K562 (cell line): ENCODE results near the gene ARHGAP25. TPM values are rescaled to one million over a fixed set of nuclear protein-coding genes. Genes with fewer than 3 reads are reported as not detected.

Experiments used
- CHD4 ChIP-seq: fragments of 200-600 bp; sonication (generic); IDR thresholded peaks from 3 replicates; pipeline ENCODE4 v1.6.1; 2012; ENCODE audit warnings: low read depth, mild to moderate bottlenecking, mixed read lengths, low read length, inconsistent platforms; ENCODE audit not compliant: insufficient read depth, insufficient replicate concordance, poor library complexity, severe bottlenecking
- DACH1 ChIP-seq: fragments of 450-650 bp; IDR thresholded peaks from 2 replicates; pipeline ENCODE4 v1.6.1; 2018; ENCODE audit not compliant: partially characterized antibody
- KDM1A ChIP-seq, 2 experiments: fragments of 450-650 bp; IDR thresholded peaks; 2 replicates each; pipeline ENCODE4 v1.6.1; 2016; ENCODE audit warnings: mild to moderate bottlenecking in 2 of 2
- KLF6 ChIP-seq: fragments of 250-450 bp; sonication (Bioruptor Pico); IDR thresholded peaks from 2 replicates; pipeline ENCODE4 v1.4.0; 2020; ENCODE audit warnings: mild to moderate bottlenecking, moderate library complexity, borderline replicate concordance
- MTA3 ChIP-seq: fragments of 450-650 bp; formaldehyde crosslinking; IDR thresholded peaks from 2 replicates; pipeline ENCODE4 v1.6.1; 2017; ENCODE audit warnings: mild to moderate bottlenecking, borderline replicate concordance
- NFE2 ChIP-seq: IDR thresholded peaks from 2 replicates; pipeline ENCODE4 v1.6.1; 2014; ENCODE audit warnings: antibody characterized with exemption, low read depth
- SIX5 ChIP-seq, 2 experiments: IDR thresholded peaks; 2 replicates each; pipeline ENCODE4 v1.6.1; 2011; ENCODE audit warnings: low read length in 2 of 2, borderline replicate concordance in 1 of 2, low read depth in 1 of 2, mild to moderate bottlenecking in 1 of 2, moderate library complexity in 1 of 2; ENCODE audit not compliant: insufficient read depth in 1 of 2
- TAL1 ChIP-seq: fragments of 450-650 bp; IDR thresholded peaks from 2 replicates; pipeline ENCODE4 v1.6.1; 2016; ENCODE audit warnings: mild to moderate bottlenecking
- TCF3 ChIP-seq: sonication (generic); formaldehyde crosslinking; IDR thresholded peaks from 2 replicates; pipeline ENCODE4 v1.4.0; 2020; ENCODE audit warnings: mild to moderate bottlenecking, missing genetic modification reagents
- YBX1 ChIP-seq: fragments of 450-650 bp; IDR thresholded peaks from 2 replicates; pipeline ENCODE4 v1.7.1; 2016; ENCODE audit warnings: mild to moderate bottlenecking
- ZBED1 ChIP-seq: IDR thresholded peaks from 2 replicates; pipeline ENCODE4 v1.6.1; 2014
- ZNF124 ChIP-seq: sonication (generic); formaldehyde crosslinking; IDR thresholded peaks from 2 replicates; pipeline ENCODE4 v1.8.1; 2022; ENCODE audit warnings: missing genetic modification reagents
- ZNF766 ChIP-seq: fragments of 200-800 bp; sonication (Bioruptor generic); conservative IDR thresholded peaks from 2 replicates; pipeline ENCODE4 v1.6.1; 2016; ENCODE audit warnings: missing genetic modification characterization, missing compliant biosample characterization
- polyA plus RNA-seq, 8 experiments: library from polyadenylated mRNA; depleted of rRNA in 4 of 8; stranded (reverse) in 5 of 8; unstranded in 3 of 8; fragments of >200 nt; fragmentation: Nextera tagmentation in 2 of 8; fragmentation: Illumina TruSeq in 1 of 8; extraction: Ambion mirVana in 2 of 8; extraction: Trizol in 1 of 8; gene quantifications; 2 replicates each; pipeline versions ENCODE4 v1.2.1 to v1.2.3, GENCODE V29; 2011 to 2014; ENCODE audit warnings: inconsistent platforms in 1 of 8, missing spikeins in 1 of 8
- total RNA-seq, 7 experiments: library from RNA; depleted of rRNA in 6 of 7; stranded (reverse); fragments of >200 nt in 6 of 7; fragmentation: Illumina TruSeq in 2 of 7; extraction: Trizol in 2 of 7; gene quantifications; 2 replicates each; pipeline versions ENCODE4 v1.2.1 to v1.2.3, GENCODE V29; 2011 to 2021; ENCODE audit warnings: low replicate concordance in 1 of 7
- TF ChIP-seq, protein P1 (sequence below): sonication (generic); formaldehyde crosslinking; IDR thresholded peaks from 2 replicates; pipeline ENCODE4 v1.4.0; 2020; ENCODE audit warnings: mild to moderate bottlenecking, missing genetic modification reagents
- TF ChIP-seq, protein P2 (sequence below), 2 experiments: fragments of 450-650 bp; formaldehyde crosslinking in 1 of 2; IDR thresholded peaks; 2 replicates each; pipeline versions ENCODE4 v1.4.0 to v1.6.1; 2014 to 2020; ENCODE audit warnings: mild to moderate bottlenecking in 2 of 2, borderline replicate concordance in 1 of 2, low read depth in 1 of 2

The ARHGAP25 gene
- total and polyA plus RNA-seq, 9 of the 15 experiments (the other 6 are each of a cell fraction or from before 2014, with no cell fraction given) = 4.9 to 14.8 (median 10.7) TPM

DNA sequence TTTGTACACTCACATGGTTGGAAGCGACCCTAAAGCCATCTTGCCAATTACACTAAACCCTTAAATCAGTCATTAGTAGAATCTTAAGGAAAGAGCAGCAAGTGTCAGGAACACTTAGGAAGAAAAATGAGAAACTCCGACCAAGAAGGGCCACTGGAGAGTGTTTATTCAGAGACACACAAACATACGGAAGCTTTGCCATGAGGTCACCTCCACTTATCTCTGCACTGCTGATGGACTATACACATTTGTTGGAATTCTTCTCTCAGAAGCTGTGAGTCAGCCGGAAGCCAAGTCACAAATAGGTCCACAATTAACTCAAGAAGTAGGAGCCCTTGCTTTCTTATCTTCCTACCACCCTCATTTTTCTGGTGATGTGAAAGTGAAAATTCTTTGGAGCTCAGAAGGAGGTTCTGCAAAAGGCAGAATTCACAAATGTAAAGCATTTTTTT, 115.0 kb downstream of the ARHGAP25 start (continued):
- TF ChIP-seq KLF6 (CRISPR knock-in tag) (no peak), KDM1A (IDR thresholded peaks at IDR 0.05) (peak; percentile 39; a peak in 2 of 4 replicates), NFE2 (peak; percentile 41), ZNF766 (CRISPR knock-in tag) (peak; percentile 94), YBX1 (no peak), MTA3 (peak; percentile 64; the same call in 1 of the 2 replicates), SIX5 (IDR thresholded peaks at IDR 0.05; ENCODE audit: borderline replicate concordance in 1 of 2, insufficient read depth in 1 of 2, low read depth in 1 of 2, low read length in 2 of 2) (no peak), TCF3 (CRISPR knock-in tag) (peak; percentile 78), ZNF124 (CRISPR knock-in tag) (no peak), ZBED1 (no peak), TAL1 (peak; percentile 66), CHD4 (no peak), DACH1 (peak; percentile 35)
- TF ChIP-seq, protein P1, sequence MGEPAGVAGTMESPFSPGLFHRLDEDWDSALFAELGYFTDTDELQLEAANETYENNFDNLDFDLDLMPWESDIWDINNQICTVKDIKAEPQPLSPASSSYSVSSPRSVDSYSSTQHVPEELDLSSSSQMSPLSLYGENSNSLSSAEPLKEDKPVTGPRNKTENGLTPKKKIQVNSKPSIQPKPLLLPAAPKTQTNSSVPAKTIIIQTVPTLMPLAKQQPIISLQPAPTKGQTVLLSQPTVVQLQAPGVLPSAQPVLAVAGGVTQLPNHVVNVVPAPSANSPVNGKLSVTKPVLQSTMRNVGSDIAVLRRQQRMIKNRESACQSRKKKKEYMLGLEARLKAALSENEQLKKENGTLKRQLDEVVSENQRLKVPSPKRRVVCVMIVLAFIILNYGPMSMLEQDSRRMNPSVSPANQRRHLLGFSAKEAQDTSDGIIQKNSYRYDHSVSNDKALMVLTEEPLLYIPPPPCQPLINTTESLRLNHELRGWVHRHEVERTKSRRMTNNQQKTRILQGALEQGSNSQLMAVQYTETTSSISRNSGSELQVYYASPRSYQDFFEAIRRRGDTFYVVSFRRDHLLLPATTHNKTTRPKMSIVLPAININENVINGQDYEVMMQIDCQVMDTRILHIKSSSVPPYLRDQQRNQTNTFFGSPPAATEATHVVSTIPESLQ = no peak
- TF ChIP-seq, protein P2, sequence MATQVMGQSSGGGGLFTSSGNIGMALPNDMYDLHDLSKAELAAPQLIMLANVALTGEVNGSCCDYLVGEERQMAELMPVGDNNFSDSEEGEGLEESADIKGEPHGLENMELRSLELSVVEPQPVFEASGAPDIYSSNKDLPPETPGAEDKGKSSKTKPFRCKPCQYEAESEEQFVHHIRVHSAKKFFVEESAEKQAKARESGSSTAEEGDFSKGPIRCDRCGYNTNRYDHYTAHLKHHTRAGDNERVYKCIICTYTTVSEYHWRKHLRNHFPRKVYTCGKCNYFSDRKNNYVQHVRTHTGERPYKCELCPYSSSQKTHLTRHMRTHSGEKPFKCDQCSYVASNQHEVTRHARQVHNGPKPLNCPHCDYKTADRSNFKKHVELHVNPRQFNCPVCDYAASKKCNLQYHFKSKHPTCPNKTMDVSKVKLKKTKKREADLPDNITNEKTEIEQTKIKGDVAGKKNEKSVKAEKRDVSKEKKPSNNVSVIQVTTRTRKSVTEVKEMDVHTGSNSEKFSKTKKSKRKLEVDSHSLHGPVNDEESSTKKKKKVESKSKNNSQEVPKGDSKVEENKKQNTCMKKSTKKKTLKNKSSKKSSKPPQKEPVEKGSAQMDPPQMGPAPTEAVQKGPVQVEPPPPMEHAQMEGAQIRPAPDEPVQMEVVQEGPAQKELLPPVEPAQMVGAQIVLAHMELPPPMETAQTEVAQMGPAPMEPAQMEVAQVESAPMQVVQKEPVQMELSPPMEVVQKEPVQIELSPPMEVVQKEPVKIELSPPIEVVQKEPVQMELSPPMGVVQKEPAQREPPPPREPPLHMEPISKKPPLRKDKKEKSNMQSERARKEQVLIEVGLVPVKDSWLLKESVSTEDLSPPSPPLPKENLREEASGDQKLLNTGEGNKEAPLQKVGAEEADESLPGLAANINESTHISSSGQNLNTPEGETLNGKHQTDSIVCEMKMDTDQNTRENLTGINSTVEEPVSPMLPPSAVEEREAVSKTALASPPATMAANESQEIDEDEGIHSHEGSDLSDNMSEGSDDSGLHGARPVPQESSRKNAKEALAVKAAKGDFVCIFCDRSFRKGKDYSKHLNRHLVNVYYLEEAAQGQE (IDR thresholded peaks at IDR 0.05; ENCODE audit: borderline replicate concordance) = no peak
- TF ChIP-seq, protein P2 (CRISPR knock-in tag; IDR thresholded peaks at IDR 0.05; ENCODE audit: low read depth) = no peak
